ENCODE results near the gene ACTR10. TPM values are rescaled to one million over a fixed set of nuclear protein-coding genes. Genes with fewer than 3 reads are reported as not detected.

Gene ACTR10
- total RNA-seq, 1 experiment from 2014 or later, result 39.6 TPM

DNA sequence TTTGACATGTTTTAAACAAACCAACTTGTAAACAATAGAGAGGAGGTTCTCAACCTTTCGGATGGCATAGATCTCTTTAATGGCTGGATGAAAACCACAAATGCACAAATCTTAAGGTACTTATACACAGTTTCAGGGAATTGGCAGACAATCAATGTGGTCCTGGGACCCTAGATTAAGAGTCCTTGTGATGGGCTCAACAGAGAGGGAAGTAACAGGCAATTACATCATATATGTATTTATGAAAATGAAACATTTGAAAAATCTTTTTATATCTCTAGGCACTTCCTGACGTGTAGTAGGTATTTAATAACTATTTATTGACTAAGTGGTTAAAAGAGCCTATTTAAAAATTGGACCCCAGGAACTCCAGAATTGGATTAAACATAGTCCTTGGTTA, 897 bp downstream of the ACTR10 start:
- no peaks in the 10 kb centered on the region for H4K20me1 ChIP-seq (ENCODE audit: insufficient read depth)
- H3K9me3 ChIP-seq (ENCODE audit: control insufficient read depth in 1 of 2, insufficient read depth in 1 of 2, low read depth in 1 of 2, low read length in 2 of 2), result no peaks in the 10 kb centered on the region
- TF ChIP-seq, protein P1, sequence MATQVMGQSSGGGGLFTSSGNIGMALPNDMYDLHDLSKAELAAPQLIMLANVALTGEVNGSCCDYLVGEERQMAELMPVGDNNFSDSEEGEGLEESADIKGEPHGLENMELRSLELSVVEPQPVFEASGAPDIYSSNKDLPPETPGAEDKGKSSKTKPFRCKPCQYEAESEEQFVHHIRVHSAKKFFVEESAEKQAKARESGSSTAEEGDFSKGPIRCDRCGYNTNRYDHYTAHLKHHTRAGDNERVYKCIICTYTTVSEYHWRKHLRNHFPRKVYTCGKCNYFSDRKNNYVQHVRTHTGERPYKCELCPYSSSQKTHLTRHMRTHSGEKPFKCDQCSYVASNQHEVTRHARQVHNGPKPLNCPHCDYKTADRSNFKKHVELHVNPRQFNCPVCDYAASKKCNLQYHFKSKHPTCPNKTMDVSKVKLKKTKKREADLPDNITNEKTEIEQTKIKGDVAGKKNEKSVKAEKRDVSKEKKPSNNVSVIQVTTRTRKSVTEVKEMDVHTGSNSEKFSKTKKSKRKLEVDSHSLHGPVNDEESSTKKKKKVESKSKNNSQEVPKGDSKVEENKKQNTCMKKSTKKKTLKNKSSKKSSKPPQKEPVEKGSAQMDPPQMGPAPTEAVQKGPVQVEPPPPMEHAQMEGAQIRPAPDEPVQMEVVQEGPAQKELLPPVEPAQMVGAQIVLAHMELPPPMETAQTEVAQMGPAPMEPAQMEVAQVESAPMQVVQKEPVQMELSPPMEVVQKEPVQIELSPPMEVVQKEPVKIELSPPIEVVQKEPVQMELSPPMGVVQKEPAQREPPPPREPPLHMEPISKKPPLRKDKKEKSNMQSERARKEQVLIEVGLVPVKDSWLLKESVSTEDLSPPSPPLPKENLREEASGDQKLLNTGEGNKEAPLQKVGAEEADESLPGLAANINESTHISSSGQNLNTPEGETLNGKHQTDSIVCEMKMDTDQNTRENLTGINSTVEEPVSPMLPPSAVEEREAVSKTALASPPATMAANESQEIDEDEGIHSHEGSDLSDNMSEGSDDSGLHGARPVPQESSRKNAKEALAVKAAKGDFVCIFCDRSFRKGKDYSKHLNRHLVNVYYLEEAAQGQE (IDR thresholded peaks at IDR 0.05; ENCODE audit: low read depth), result no peak
- no peak for TF ChIP-seq EZH2phosphoT487 (IDR thresholded peaks at IDR 0.05; ENCODE audit: borderline replicate concordance)
- TF ChIP-seq EZH2 (IDR thresholded peaks at IDR 0.05), result no peak
- TF ChIP-seq, protein P2, sequence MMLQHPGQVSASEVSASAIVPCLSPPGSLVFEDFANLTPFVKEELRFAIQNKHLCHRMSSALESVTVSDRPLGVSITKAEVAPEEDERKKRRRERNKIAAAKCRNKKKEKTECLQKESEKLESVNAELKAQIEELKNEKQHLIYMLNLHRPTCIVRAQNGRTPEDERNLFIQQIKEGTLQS (IDR thresholded peaks at IDR 0.05), result no peak
- TF ChIP-seq, protein P3, sequence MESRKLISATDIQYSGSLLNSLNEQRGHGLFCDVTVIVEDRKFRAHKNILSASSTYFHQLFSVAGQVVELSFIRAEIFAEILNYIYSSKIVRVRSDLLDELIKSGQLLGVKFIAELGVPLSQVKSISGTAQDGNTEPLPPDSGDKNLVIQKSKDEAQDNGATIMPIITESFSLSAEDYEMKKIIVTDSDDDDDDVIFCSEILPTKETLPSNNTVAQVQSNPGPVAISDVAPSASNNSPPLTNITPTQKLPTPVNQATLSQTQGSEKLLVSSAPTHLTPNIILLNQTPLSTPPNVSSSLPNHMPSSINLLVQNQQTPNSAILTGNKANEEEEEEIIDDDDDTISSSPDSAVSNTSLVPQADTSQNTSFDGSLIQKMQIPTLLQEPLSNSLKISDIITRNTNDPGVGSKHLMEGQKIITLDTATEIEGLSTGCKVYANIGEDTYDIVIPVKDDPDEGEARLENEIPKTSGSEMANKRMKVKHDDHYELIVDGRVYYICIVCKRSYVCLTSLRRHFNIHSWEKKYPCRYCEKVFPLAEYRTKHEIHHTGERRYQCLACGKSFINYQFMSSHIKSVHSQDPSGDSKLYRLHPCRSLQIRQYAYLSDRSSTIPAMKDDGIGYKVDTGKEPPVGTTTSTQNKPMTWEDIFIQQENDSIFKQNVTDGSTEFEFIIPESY (IDR thresholded peaks at IDR 0.05; ENCODE audit: extremely low read depth, insufficient replicate concordance, low read length), result no peak
- TF ChIP-seq FOSL1 (IDR thresholded peaks at IDR 0.05; ENCODE audit: low read depth), result no peak
- no peak for TF ChIP-seq ZNF274 (IDR thresholded peaks at IDR 0.05; ENCODE audit: low read depth, low read length)
- no peak for TF ChIP-seq POLR2A (IDR thresholded peaks at IDR 0.05; ENCODE audit: borderline replicate concordance, extremely low read depth, insufficient read depth, insufficient read length)
- no peak for TF ChIP-seq SP1 (IDR thresholded peaks at IDR 0.05; ENCODE audit: low read depth)
- no peak for TF ChIP-seq YY1 (IDR thresholded peaks at IDR 0.05; ENCODE audit: extremely low read depth, insufficient replicate concordance, low read depth, low read length)
- no peak for TF ChIP-seq POLR2AphosphoS5 (IDR thresholded peaks at IDR 0.05; ENCODE audit: low read depth, low read length)
- no peak for TF ChIP-seq ZFX (IDR thresholded peaks at IDR 0.05)
- TF ChIP-seq SRF (IDR thresholded peaks at IDR 0.05; ENCODE audit: low read depth), result no peak
- TF ChIP-seq RAD21 (IDR thresholded peaks at IDR 0.05; ENCODE audit: low read depth), result no peak
- TF ChIP-seq CBX3 (IDR thresholded peaks at IDR 0.05; ENCODE audit: low read depth), result no peak
- TF ChIP-seq, protein P4, sequence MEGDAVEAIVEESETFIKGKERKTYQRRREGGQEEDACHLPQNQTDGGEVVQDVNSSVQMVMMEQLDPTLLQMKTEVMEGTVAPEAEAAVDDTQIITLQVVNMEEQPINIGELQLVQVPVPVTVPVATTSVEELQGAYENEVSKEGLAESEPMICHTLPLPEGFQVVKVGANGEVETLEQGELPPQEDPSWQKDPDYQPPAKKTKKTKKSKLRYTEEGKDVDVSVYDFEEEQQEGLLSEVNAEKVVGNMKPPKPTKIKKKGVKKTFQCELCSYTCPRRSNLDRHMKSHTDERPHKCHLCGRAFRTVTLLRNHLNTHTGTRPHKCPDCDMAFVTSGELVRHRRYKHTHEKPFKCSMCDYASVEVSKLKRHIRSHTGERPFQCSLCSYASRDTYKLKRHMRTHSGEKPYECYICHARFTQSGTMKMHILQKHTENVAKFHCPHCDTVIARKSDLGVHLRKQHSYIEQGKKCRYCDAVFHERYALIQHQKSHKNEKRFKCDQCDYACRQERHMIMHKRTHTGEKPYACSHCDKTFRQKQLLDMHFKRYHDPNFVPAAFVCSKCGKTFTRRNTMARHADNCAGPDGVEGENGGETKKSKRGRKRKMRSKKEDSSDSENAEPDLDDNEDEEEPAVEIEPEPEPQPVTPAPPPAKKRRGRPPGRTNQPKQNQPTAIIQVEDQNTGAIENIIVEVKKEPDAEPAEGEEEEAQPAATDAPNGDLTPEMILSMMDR (IDR thresholded peaks at IDR 0.05 in 2 of 3, conservative IDR thresholded peaks at IDR 0.05 in 1 of 3; ENCODE audit: borderline replicate concordance in 1 of 3, insufficient read depth in 1 of 3, low read depth in 2 of 3, low read length in 2 of 3), result no peak
- TF ChIP-seq ELF1 (IDR thresholded peaks at IDR 0.05; ENCODE audit: borderline replicate concordance, low read depth), result no peak
- TF ChIP-seq, protein P5, sequence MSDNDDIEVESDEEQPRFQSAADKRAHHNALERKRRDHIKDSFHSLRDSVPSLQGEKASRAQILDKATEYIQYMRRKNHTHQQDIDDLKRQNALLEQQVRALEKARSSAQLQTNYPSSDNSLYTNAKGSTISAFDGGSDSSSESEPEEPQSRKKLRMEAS (IDR thresholded peaks at IDR 0.05), result no peak
- H3K36me3 ChIP-seq (ENCODE audit: control insufficient read depth in 1 of 2, insufficient read depth in 2 of 2, low read length in 2 of 2), result peaks cover 3 to 6% of the 10 kb centered on the region in 2 experiments; a peak in 2 of 4 replicates
- H2AFZ ChIP-seq (ENCODE audit: low read depth, low read length, poor library complexity, severe bottlenecking), result no peak overlapping the region
- intact Hi-C loops (cut with micrococcal nuclease), result loop anchor here (2.0 kb wide), 1 partner anchor 44 kb away; the partner anchor contains the start of gene PSMA3
- BruUV-seq (replicated peaks), result TSS peak; percentile 74
- ChIA-PET RAD21 (ENCODE audit: low non-redundant PET in 1 of 2, low total read pairs in 2 of 2, uncharacterized antibody in 2 of 2, unreplicated experiment in 2 of 2) (no interaction called here), POLR2A (no interaction called here), CTCF (no interaction called here)
- peak overlapping the region; percentile 96 to 99 for H3K4me3 ChIP-seq (replicated peaks in 1 of 2; ENCODE audit: low read depth in 1 of 2, low read length in 2 of 2)
- H3K79me2 ChIP-seq (ENCODE audit: insufficient read depth, low read length), result peaks cover 22% of the 10 kb centered on the region
- no peaks in the 10 kb centered on the region for H3K27me3 ChIP-seq (ENCODE audit: insufficient read depth, low read length)
- H3K4me1 ChIP-seq (ENCODE audit: control insufficient read depth in 1 of 2, insufficient read depth in 2 of 2, low read length in 2 of 2), result peaks cover 13 to 17% of the 10 kb centered on the region in 2 experiments; a peak in 3 of 4 replicates
- ATAC-seq, result no peak
- peak overlapping the region; percentile 92 for H3K4me2 ChIP-seq (ENCODE audit: low read length)
- H3K9me2 ChIP-seq (ENCODE audit: insufficient read depth), result no peaks in the 10 kb centered on the region
- DNase-seq (ENCODE audit: low read depth, low spot score), result no peak
- H3K9ac ChIP-seq (ENCODE audit: low read length), result peak overlapping the region; percentile 74
- H3K27ac ChIP-seq (ENCODE audit: low read depth, low read length), result no peak overlapping the region
